Progenitor cell of endocrine pancreas (in vitro differentiated cells): ENCODE data around the gene PDE11A. TPM values are rescaled to one million over a fixed set of nuclear protein-coding genes. Genes with fewer than 3 reads are reported as not detected.

Experiments
- DNase-seq: peaks from one replicate; pipeline ENCODE4 v3.0.0; 2021; ENCODE audit warnings: low spot score; ENCODE audit not compliant: unreplicated experiment
- H3K27ac Mint-ChIP-seq: 2 replicates; pipeline ENCODE4 v1.8.0; 2021; ENCODE audit warnings: mild to moderate bottlenecking, moderate library complexity, mixed read lengths
- H3K27me3 Mint-ChIP-seq: 2 replicates; pipeline ENCODE4 v1.8.0; 2021; ENCODE audit warnings: mixed read lengths
- H3K36me3 Mint-ChIP-seq: 2 replicates; pipeline ENCODE4 v1.8.0; 2022; ENCODE audit warnings: mixed read lengths; ENCODE audit not compliant: insufficient read depth
- H3K4me1 Mint-ChIP-seq: 2 replicates; pipeline ENCODE4 v1.8.0; 2021; ENCODE audit warnings: low read depth, mixed read lengths
- H3K4me3 Mint-ChIP-seq: 2 replicates; pipeline ENCODE4 v1.8.0; 2021; ENCODE audit warnings: low read depth, mild to moderate bottlenecking, moderate library complexity, mixed read lengths
- H3K9me3 Mint-ChIP-seq: 2 replicates; pipeline ENCODE4 v1.8.0; 2021; ENCODE audit warnings: low read depth, mixed read lengths
- CTCF ChIP-seq: fragments of 200-600 bp; sonication (generic); IDR thresholded peaks from one replicate; pipeline ENCODE4 v1.5.0; 2021; ENCODE audit warnings: antibody characterized with exemption, mild to moderate bottlenecking; ENCODE audit not compliant: unreplicated experiment
- total RNA-seq: library from RNA; stranded (reverse); gene quantifications from 2 replicates; pipeline ENCODE4 v1.2.1, GENCODE V29; 2021

The PDE11A gene
- total RNA-seq, 1 donor from 2014 or later = 54.8 TPM

GRCh38 chr2:177646791-177647190 lies 425.8 kb downstream of the PDE11A start:
- Mint-ChIP-seq H3K27me3 (no peaks in the 10 kb centered on the region), H3K36me3 (peaks cover 34% of the 10 kb centered on the region), H3K27ac (no peak overlapping the region), H3K4me3 (no peak overlapping the region), H3K4me1 (peaks cover 19% of the 10 kb centered on the region), H3K9me3 (peaks cover 10% of the 10 kb centered on the region)
- DNase-seq = no peak
- TF ChIP-seq CTCF = no peak

GRCh38 chr2:177646241-177646640 lies 426.3 kb downstream of the PDE11A start:
- H3K9me3 Mint-ChIP-seq = peaks cover 10% of the 10 kb centered on the region
- peaks cover 34% of the 10 kb centered on the region for H3K36me3 Mint-ChIP-seq
- no peak for DNase-seq
- no peak for TF ChIP-seq CTCF
- H3K27ac Mint-ChIP-seq = no peak overlapping the region
- H3K4me1 Mint-ChIP-seq = peaks cover 14% of the 10 kb centered on the region
- H3K4me3 Mint-ChIP-seq = no peak overlapping the region
- no peaks in the 10 kb centered on the region for H3K27me3 Mint-ChIP-seq

- Mint-ChIP-seq H3K27me3 (no peaks in the 10 kb centered on the region), H3K36me3 (peaks cover 46% of the 10 kb centered on the region), H3K4me3 (no peak overlapping the region), H3K27ac (no peak overlapping the region), H3K9me3 (peaks cover 10% of the 10 kb centered on the region), H3K4me1 (peaks cover 9% of the 10 kb centered on the region)
- no peak for DNase-seq
- no peak for TF ChIP-seq CTCF
Measured at GRCh38 chr2:177641331-177641730, 431.2 kb downstream of the PDE11A start.

GRCh38 chr2:177640423-177640822 lies 432.2 kb downstream of the PDE11A start:
- Mint-ChIP-seq H3K4me3 (no peak overlapping the region), H3K9me3 (peaks cover 10% of the 10 kb centered on the region), H3K36me3 (peaks cover 42% of the 10 kb centered on the region), H3K4me1 (peaks cover 9% of the 10 kb centered on the region), H3K27ac (no peak overlapping the region), H3K27me3 (no peaks in the 10 kb centered on the region)
- TF ChIP-seq CTCF = no peak
- no peak for DNase-seq

GRCh38 chr2:177639262-177639914 lies 433.2 kb downstream of the PDE11A start:
- no peak for DNase-seq
- Mint-ChIP-seq H3K36me3 (peaks cover 35% of the 10 kb centered on the region), H3K4me1 (peaks cover 9% of the 10 kb centered on the region)

More at GRCh38 chr2:177639262-177639914, 433.2 kb downstream of the PDE11A start:
- Mint-ChIP-seq H3K9me3 (peaks cover 7% of the 10 kb centered on the region), H3K27me3 (no peaks in the 10 kb centered on the region), H3K4me3 (no peak overlapping the region), H3K27ac (no peak overlapping the region)
- TF ChIP-seq CTCF = no peak
